Breast epithelium (tissue), 4 donors: ENCODE results near the gene CRACDL. TPM values are rescaled to one million over a fixed set of nuclear protein-coding genes. Genes with fewer than 3 reads are reported as not detected.
A peak's percentile ranks its signal among the peaks of the same experiment; 100 is the strongest.

Experiments used
- DNase-seq, 2 donors: peaks; one replicate each; pipeline ENCODE4 v3.0.0-alpha.2; 2019; ENCODE audit warnings: low spot score in 2 of 2
- H3K27ac ChIP-seq, 2 donors: fragments of 200-600 bp; sonication (generic) in 1 of 2; one replicate each; pipeline ENCODE4 v1.5.1; 2016 to 2019; ENCODE audit warnings: mild to moderate bottlenecking in 1 of 2
- H3K27me3 ChIP-seq, 2 donors: fragments of 200-600 bp; sonication (generic) in 1 of 2; one replicate each; pipeline versions ENCODE4 v1.5.1 to v1.6.0; 2017 to 2019; ENCODE audit warnings: control low read depth in 1 of 2, mild to moderate bottlenecking in 1 of 2
- H3K36me3 ChIP-seq: fragments of 200-600 bp; one replicate; pipeline ENCODE4 v1.5.1; 2019
- H3K4me1 ChIP-seq, 2 donors: fragments of 200-600 bp; sonication (generic); one replicate each; pipeline ENCODE4 v1.5.1; 2016 to 2019; ENCODE audit warnings: control low read depth in 1 of 2
- H3K4me3 ChIP-seq, 3 donors: fragments of 200-600 bp; sonication (generic); 1 replicate in 2 of 3; 2 replicates in 1 of 3; pipeline ENCODE4 v1.5.1; 2016 to 2019; ENCODE audit warnings: mild to moderate bottlenecking in 3 of 3, moderate library complexity in 2 of 3
- H3K9me3 ChIP-seq, 2 donors: fragments of 200-600 bp; sonication (generic) in 1 of 2; one replicate each; pipeline ENCODE4 v1.5.1; 2016 to 2019; ENCODE audit warnings: control low read depth in 1 of 2
- POLR2A ChIP-seq: fragments of 450-650 bp; IDR thresholded peaks from one replicate; pipeline ENCODE4 v1.6.1; 2016; ENCODE audit warnings: antibody characterized with exemption, mild to moderate bottlenecking, moderate library complexity
- POLR2AphosphoS5 ChIP-seq, 3 donors: sonication (generic); formaldehyde crosslinking; IDR thresholded peaks; one replicate each; pipeline ENCODE4 v1.6.1; 2017; ENCODE audit warnings: antibody characterized with exemption in 3 of 3
- intact Hi-C: fragments of 100-400 bp; cut with DNase I; formaldehyde crosslinking; loops from one replicate; pipeline ENCODE4 v1.15.1; 2023; ENCODE audit warnings: low total_unique reads
- total RNA-seq, 3 donors: library from RNA; depleted of rRNA; stranded (reverse); fragments of >200 nt; gene quantifications; one replicate each; pipeline ENCODE4 v1.1.0, GENCODE V29; 2016
- TF ChIP-seq, protein P1 (sequence below), 3 donors: fragments of 450-650 bp; IDR thresholded peaks; one replicate each; pipeline ENCODE4 v1.5.1; 2016 to 2017; ENCODE audit warnings: antibody characterized with exemption in 3 of 3, mild to moderate bottlenecking in 3 of 3, moderate library complexity in 3 of 3

CRACDL gene
- total RNA-seq, 3 donors from 2014 or later = 0.96 to 12.1 (median 10.8) TPM

DNA sequence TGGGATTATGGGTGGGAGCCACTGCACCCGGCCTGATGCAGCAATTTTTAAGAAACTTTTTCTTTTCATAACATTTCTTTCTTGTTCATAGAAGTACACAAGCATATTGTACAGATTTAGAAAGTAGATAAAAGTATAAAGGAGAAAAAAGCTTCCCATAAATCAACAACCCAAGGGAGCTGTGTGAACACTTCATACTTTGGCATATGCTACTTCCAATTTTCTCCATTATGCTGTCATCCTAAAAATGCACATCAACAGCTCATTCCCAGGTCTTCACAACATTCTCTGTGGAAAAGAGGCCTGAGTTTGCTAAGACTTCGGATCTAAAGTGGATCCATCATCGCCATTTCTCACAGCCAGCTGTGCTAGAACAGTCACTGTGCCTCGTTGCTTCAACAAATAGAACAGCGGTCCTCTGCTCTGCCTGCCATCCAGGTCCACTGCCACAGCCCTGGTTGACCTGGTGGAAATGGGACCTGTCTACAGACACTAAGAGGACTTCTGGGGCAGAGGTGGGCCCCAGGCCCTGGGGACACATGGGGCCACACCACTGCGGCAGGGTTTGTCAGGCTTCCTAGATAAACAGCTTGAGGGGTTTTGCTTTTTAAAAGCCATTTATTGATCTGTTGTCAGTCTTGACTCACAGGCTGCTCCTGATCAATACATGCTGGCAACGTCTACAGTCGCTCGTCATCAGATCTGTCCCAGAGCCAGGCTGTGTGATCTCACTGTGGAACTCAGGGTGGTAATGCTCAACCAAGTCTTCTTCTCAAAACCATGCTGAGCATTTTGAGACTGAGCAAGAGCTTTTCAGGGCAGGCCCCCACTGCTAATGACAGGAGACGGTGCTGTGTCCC lies 132.4 kb downstream of the CRACDL start:
- H3K9me3 ChIP-seq = no peaks in the 10 kb centered on the region
- no peaks in the 10 kb centered on the region for H3K27me3 ChIP-seq
- intact Hi-C loops = no loop called here
- DNase-seq = no peak
- no peaks in the 10 kb centered on the region for H3K36me3 ChIP-seq
- TF ChIP-seq POLR2A (no peak), POLR2AphosphoS5 (IDR thresholded peaks at IDR 0.05) (no peak)
- TF ChIP-seq, protein P1, sequence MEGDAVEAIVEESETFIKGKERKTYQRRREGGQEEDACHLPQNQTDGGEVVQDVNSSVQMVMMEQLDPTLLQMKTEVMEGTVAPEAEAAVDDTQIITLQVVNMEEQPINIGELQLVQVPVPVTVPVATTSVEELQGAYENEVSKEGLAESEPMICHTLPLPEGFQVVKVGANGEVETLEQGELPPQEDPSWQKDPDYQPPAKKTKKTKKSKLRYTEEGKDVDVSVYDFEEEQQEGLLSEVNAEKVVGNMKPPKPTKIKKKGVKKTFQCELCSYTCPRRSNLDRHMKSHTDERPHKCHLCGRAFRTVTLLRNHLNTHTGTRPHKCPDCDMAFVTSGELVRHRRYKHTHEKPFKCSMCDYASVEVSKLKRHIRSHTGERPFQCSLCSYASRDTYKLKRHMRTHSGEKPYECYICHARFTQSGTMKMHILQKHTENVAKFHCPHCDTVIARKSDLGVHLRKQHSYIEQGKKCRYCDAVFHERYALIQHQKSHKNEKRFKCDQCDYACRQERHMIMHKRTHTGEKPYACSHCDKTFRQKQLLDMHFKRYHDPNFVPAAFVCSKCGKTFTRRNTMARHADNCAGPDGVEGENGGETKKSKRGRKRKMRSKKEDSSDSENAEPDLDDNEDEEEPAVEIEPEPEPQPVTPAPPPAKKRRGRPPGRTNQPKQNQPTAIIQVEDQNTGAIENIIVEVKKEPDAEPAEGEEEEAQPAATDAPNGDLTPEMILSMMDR (IDR thresholded peaks at IDR 0.05) = no peak
- H3K27ac ChIP-seq = no peak overlapping the region
- H3K4me3 ChIP-seq = no peak overlapping the region
- peaks cover 0 to 5% of the 10 kb centered on the region in 2 donors for H3K4me1 ChIP-seq

DNA sequence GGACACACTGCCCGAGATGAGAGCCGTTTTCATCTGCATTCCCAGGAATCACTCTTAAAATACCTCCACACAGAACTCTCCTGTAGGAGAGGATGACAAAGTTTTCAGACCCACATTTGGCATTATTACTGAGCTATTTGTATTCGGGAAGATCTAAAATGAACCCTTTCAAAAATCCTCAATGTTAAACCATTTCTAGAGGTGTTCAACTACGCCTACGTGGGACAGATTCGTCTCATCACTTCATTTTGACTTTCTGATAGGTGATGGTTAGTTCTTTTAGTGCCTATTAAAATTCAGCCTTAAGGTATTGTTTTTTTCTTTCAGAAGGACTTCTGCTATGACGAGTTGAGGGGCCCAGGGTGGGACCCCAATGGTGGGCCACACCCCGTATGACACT lies 133.7 kb downstream of the CRACDL start:
- H3K9me3 ChIP-seq = no peaks in the 10 kb centered on the region
- H3K27ac ChIP-seq = no peak overlapping the region
- no peak overlapping the region for H3K4me3 ChIP-seq
- intact Hi-C loops = no loop called here
- TF ChIP-seq, protein P1 (IDR thresholded peaks at IDR 0.05) = no peak
- no peak for TF ChIP-seq POLR2A
- no peak for TF ChIP-seq POLR2AphosphoS5 (IDR thresholded peaks at IDR 0.05)
- H3K4me1 ChIP-seq = peaks cover 0 to 5% of the 10 kb centered on the region in 2 donors
- no peak for DNase-seq
- no peaks in the 10 kb centered on the region for H3K36me3 ChIP-seq
- no peaks in the 10 kb centered on the region for H3K27me3 ChIP-seq

DNA sequence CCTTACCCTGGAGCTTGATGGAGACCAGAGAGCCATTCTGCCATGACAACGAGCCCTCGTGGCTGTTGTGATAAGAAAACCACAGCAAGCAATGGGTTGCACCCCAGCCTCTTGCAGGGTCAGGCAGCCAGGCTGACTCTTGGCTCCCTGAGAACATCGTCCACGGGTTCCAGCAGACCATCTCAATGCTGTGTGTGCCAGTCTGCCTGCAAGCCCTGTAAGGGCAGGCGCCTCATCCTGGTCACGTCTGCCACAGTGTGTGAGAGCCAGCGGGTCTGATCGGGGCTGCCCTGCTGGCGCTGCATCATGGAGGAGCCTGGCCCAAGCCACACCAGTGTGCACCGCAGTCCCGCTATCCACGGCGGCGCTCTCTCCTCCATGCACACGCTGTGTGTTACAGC lies 134.1 kb downstream of the CRACDL start:
- H3K9me3 ChIP-seq = no peaks in the 10 kb centered on the region
- peaks cover 0 to 5% of the 10 kb centered on the region in 2 donors for H3K4me1 ChIP-seq
- TF ChIP-seq POLR2AphosphoS5 (IDR thresholded peaks at IDR 0.05) (no peak), POLR2A (no peak)
- TF ChIP-seq, protein P1 (IDR thresholded peaks at IDR 0.05) = no peak
- DNase-seq = no peak
- H3K27ac ChIP-seq = no peak overlapping the region
- H3K36me3 ChIP-seq = no peaks in the 10 kb centered on the region
- no peak overlapping the region for H3K4me3 ChIP-seq
- H3K27me3 ChIP-seq = no peaks in the 10 kb centered on the region
- intact Hi-C loops = no loop called here

DNA sequence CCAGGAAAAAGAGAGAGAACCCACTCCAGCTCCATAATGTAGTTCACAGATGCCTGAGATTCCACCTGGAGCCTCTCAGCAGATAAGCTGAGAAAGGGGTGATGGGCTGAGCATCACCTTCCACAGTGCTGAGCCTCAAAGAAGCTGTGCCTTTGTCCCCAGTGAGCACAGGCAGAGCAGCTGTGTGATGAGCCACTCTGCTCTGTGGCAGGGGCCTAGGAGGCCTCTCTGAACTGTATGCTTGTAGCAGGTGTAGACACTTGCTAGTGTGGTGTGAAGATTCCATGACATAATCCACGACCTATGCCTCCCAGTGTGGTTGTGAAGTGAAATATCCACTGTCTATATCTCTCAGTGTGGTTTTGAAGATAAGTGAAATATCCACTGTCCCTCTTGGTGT lies 134.7 kb downstream of the CRACDL start:
- no peak for DNase-seq
- intact Hi-C loops = no loop called here
- TF ChIP-seq, protein P1 (IDR thresholded peaks at IDR 0.05) = no peak
- TF ChIP-seq POLR2A (no peak), POLR2AphosphoS5 (IDR thresholded peaks at IDR 0.05) (no peak)
- peak overlapping the region in 1 of 2 donors; percentile 29 for H3K27ac ChIP-seq
- H3K27me3 ChIP-seq = no peaks in the 10 kb centered on the region
- no peaks in the 10 kb centered on the region for H3K9me3 ChIP-seq
- peaks cover 0 to 5% of the 10 kb centered on the region in 2 donors for H3K4me1 ChIP-seq
- H3K36me3 ChIP-seq = no peaks in the 10 kb centered on the region
- no peak overlapping the region for H3K4me3 ChIP-seq

DNA sequence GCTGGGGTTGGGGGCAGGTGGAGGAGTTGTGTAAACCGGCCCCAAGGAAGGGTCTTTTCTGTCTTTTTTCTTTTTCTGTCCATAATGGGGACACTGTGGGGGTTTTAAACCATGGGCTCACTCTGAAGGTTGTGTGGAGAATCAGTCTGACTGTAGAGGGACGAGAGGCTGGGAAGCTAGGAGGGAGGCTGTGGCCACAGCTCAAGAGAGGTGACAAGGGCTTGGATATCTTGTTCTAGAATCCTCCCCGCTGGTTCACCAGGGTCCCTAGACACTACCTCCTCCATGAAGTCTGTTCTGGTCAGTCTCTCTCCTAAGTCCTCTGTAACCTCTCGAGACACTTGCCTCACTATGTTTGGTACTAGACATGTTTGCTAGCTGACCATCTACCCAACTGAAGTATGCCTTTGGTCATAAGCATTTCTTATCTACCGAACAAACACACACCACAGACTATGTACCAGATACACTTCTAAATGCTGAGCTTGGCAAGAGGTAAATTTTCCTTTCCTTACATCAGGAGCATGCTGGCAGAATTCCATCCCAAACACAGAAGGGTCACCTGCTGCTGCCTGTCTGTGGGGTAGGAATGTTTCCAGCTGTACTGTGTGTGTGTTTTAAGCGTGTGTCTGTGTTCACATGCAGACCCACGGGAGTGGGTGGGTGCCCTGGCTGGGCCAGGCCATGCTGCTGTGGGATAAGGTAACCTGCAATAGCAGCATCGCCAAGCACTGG lies 135.5 kb downstream of the CRACDL start:
- no peak overlapping the region for H3K4me3 ChIP-seq
- H3K9me3 ChIP-seq = no peaks in the 10 kb centered on the region
- H3K36me3 ChIP-seq = no peaks in the 10 kb centered on the region
- DNase-seq = no peak
- intact Hi-C loops = no loop called here
- H3K4me1 ChIP-seq = no peaks in the 10 kb centered on the region
- H3K27ac ChIP-seq = peak overlapping the region; percentile 5 to 29
- no peaks in the 10 kb centered on the region for H3K27me3 ChIP-seq
- TF ChIP-seq POLR2A (no peak), POLR2AphosphoS5 (IDR thresholded peaks at IDR 0.05) (no peak)
